Skeletal muscle cell (primary cell): Measurements from ENCODE around the gene DNAJB11.

ENCODE experiments used
- DNase-seq: peaks from one replicate; pipeline ENCODE4 v3.0.0-alpha.2; 2010; ENCODE audit warnings: low read depth
- H3K4me3 ChIP-seq: 2 replicates; pipeline ENCODE4 v1.5.1; 2011; ENCODE audit warnings: low read depth, mild to moderate bottlenecking, control low read depth, low read length, moderate library complexity

The DNAJB11 gene

DNA sequence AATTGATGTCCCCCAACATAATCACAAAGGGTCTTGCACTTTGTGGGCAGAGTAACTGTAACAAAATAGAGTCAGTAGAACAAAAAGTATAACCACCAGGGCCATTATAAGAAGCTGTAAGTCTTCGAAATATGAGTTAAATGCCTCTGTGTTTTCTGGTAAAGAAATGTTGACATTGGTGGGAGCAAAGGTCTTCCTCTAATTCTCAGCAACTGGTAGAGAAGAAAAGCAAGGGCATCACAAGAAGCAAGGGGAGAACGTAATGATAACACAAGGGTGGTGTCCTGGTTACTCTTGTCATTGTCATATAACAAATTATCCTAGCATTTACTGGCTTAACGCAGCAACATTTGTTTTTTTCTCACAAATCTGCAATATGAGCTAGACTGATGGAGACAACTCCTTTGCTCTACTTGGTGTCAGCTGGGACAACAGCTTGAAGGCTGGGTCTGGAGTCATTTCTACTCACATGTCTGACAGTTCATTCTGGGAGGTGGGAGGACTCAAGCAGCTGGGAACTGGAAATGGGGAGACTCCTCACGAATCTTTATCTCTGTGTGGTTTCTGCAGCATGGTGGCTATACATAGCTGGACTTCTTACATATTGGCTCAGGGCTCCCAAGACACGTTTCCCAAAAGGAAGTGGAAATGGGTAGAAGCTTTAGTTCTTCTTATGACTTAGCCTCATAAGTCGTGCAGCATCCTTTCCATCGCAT is 20.2 kb downstream of the DNAJB11 start:
- no peak for DNase-seq
- no peak overlapping the region for H3K4me3 ChIP-seq

GRCh38 chr3:186592682-186593081 is 22.2 kb downstream of the DNAJB11 start:
- no peak overlapping the region for H3K4me3 ChIP-seq
- DNase-seq, result no peak

GRCh38 chr3:186593862-186594261 is 23.3 kb downstream of the DNAJB11 start:
- H3K4me3 ChIP-seq, result no peak overlapping the region
- DNase-seq, result no peak

DNA sequence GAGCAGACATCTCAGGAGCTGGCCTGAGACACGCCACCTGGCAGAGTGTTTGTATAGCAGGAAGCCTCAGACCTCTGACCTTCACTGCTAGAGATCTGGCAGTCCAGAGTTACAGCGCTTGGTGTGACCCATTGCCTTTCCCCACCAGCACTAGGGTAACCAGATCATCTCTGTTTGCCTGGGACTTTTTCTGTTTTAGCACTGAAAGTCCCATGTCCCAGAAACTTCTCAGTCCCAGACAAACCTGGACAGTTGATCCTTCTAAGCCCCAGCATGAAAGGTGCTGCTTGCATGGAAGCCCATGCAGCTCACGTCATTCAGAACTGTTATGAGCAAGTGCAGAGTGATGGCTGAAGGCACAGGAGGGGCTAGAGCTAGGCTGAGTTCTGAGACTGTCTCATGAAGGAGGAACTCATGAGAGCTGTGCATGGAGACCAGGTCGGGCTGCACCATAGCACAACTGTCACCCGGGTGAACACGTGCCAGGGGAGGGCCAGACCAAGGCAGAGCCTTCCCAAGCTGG is 24.1 kb downstream of the DNAJB11 start:
- no peak overlapping the region for H3K4me3 ChIP-seq
- no peak for DNase-seq

DNA sequence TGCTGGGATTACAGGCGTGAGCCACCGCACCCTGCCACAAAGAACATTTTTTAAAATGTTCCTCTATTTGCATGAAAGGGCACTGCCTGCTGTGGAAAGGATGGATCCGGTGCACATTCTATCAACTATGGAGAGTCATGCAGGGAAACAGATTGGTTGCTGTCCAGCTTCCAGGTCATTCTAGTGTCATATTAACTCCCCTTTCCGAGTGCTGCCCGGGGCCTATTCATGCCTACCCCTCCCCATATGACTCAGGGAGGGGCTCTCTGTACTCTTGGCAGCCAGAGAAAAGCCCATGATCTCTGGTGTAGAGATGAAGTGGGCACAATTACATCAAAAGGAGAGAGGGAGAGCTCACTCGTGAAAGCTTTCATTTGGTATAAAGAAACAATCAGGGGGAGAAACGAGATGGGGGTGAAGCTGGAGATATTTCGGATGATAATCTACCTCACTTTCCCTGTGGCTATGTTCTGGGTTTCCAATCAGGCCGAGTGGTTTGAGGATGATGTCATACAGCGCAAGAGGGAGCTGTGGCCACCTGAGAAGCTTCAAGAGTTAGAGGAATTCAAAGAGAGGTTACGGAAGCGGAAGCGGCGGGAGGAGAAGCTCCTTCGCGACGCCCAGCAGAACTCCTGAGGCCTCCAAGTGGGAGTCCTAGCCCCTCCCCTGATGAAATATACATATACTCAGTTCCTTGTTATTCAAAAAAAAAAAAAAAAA is 26.2 kb downstream of the DNAJB11 start:
- DNase-seq, result no peak
- no peak overlapping the region for H3K4me3 ChIP-seq

- DNase-seq, result peak; percentile 31
- H3K4me3 ChIP-seq, result no peak overlapping the region
Measured at GRCh38 chr3:186598108-186598784, 27.7 kb downstream of the DNAJB11 start.

DNA sequence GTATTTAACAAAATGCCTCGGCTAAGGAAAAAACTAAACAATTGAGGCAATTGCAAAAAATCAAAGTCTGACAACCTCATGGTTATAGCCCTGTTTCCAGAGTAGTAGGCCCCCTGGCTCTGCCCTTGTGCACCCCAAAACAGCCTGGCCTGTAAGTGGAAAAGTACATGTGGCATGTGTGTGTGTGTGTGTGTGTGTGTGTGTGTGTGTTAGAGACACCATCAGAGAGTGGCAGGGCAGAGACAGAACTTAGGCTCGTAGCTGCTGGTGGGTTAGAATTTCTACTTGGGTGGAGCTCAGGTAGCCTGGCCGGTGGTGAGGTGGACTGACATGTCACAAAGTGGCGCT is 28.2 kb downstream of the DNAJB11 start:
- DNase-seq, result no peak

DNA sequence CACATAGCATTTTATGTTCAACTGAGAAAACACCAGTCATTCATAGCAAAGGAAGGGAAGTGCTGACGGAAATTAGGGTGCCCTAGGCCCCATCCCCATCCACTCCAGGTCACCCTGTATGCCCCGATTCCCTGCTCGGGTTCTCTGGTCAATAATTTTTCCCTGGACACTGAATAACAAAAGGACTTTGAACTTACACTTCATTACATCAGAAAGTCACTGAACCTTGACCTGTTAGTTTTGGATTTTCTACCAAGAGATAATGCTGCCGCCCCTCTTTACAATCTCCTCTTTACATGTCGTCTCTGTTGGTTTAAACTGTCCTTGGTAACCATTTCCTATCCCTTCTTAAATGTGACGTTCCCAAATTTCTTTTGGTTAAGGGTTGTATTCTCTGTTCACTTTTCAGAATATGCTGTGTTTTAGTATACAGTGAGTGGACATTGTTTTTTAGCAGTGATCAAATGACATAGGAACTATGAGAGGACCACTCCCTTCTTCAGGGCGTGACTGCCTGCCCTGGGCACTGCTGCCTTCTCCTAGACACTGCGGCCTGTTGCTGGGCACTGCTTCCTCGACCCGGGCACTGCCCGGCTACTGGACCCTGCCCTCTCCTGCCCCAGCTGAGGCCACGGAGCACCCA is 28.7 kb downstream of the DNAJB11 start:
- DNase-seq, result no peak
- H3K4me3 ChIP-seq, result no peak overlapping the region

More for the DNA sequence above, 28.2 kb downstream of the DNAJB11 start:
- H3K4me3 ChIP-seq, result no peak overlapping the region

- DNase-seq, result no peak
- no peak overlapping the region for H3K4me3 ChIP-seq
Measured at GRCh38 chr3:186599785-186600166, 29.3 kb downstream of the DNAJB11 start.

DNA sequence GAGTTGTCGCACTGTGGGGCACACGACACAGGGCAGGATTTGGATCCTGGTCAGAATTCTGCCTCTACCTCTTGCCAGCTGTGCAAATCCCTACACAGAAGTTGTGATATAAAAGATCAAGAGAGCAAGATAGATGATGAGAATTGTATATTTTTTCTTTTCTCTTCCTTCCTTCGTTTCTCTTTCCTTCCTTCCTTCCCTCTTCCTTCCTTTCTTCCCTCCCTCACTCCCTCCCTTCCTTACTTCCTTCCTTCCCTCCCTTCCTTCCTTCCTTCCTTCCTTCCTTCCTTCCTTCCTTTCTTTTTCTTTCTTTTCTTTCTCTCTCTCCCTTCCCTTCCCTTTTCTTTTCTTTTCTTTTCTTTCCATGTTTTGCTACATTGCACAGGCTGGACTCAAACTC is 30.4 kb downstream of the DNAJB11 start:
- DNase-seq, result no peak
- H3K4me3 ChIP-seq, result no peak overlapping the region

DNA sequence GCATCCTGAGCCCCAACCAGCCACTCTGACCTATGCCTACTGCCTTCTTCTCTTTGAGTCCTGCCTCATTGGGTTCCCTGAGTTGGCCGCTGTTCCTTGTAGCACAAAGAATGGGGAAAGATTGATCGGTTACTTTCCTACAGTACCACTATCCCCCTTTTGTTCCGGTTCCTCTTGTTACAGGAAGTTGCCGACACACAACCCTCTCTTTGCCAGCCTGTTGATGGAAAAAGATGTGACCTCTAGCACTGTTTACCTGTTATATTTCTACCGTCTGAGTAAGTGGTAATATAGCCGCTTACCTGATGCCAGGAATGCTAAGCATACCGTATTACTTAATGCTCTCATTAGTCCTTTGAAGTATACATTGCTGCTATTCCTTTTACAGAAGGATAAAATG is 32.6 kb downstream of the DNAJB11 start:
- H3K4me3 ChIP-seq, result no peak overlapping the region
- DNase-seq, result no peak

GRCh38 chr3:186605078-186605477 is 34.6 kb downstream of the DNAJB11 start:
- no peak overlapping the region for H3K4me3 ChIP-seq
- DNase-seq, result no peak

- no peak for DNase-seq
- no peak overlapping the region for H3K4me3 ChIP-seq
Measured at GRCh38 chr3:186605561-186606545, 35.3 kb downstream of the DNAJB11 start.

DNA sequence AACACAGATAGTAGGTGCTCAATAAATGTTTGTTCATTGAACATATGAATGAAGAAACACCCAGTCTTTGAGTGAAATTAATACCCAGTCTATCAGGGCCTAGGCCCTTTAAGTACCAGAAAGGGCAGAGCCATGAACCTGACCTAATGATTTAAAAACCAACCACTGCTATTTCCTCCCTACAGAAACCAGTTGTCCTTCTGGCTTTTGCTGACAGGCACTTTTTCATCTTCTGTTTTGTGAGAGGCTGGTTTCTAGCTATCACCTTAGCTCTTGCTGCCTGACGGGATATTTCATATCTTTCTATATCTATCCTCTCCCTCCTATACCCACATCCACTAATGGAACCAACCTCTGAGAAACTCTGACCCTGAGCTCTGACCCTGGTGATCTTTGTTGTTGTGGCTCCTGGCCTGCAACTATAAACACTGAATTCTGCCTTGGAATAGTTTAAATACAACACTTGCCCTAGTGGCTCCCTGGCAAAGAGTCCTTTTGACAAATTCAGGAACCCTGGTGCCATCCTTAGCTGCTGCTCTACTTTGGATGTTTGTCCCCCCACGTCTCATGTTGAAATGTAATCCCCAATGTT is 38.2 kb downstream of the DNAJB11 start:
- H3K4me3 ChIP-seq, result no peak overlapping the region
- no peak for DNase-seq

DNA sequence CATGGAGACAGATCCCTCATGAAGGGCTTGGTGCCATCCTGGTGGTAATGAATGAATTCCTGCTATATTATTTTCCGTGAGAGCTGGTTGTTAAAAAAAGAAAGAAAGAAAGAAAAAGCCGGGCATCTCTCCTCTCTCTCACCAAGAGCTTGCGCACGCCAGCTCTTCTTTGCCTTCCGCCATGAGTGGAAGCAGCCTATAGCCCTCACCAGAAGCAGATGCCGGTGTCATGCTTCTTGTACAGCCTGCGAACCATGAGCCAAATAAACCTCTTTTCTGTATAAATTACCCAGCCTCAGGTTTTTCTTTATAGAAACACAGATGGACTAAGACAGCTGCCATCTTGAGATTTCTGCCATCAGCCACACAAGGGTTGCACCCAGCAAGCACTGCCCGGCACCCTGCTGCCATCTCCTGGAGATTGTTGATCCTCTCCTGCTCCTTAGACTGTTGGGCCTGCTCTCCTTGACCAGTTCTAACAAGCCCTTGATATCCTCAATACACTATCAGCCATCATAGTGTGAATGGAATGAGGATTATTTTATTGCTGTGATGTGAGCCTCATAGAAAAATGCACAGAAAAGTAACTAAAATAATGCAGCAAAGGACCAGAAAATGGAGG is 38.8 kb downstream of the DNAJB11 start:
- DNase-seq, result no peak
- H3K4me3 ChIP-seq, result no peak overlapping the region

GRCh38 chr3:186612065-186612464 is 41.5 kb downstream of the DNAJB11 start:
- no peak overlapping the region for H3K4me3 ChIP-seq
- DNase-seq, result no peak

GRCh38 chr3:186612721-186613636 is 42.5 kb downstream of the DNAJB11 start, which contains the start of gene AHSG:
Gene AHSG (plus strand): TSS chr3:186613060. CDS start chr3:186613142, 82 bp downstream.
- H3K4me3 ChIP-seq, result no peak within 1 kb of the TSS
- no peak for DNase-seq
